Measurements from ENCODE around the gene SAMM50.

The SAMM50 gene

DNA sequence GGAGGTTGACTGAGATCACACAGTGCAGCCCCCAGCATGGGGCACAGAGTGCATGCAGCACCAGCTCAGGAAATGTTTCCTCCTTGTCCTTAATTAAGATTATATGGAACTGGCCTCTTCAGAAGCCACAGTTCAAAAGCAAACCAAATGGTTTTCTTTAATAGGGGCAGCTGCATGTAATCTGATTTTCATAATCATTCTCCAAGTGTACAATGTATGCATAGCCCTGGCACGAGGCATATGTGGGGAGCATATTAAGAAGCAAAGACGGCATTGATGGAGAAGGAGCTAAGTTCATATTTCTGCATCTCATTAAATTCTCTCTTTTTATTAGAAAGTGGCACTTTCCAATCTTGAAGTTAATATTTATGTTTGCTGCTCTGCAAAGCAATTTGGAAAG lies 59.0 kb downstream of the SAMM50 start:
- TF ChIP-seq RAD21 (IDR thresholded peaks at IDR 0.05; ENCODE audit: low read depth): no peak
- no peak for TF ChIP-seq NFIC (IDR thresholded peaks at IDR 0.05)
- no peak for TF ChIP-seq ZBTB7A (IDR thresholded peaks at IDR 0.05; ENCODE audit: low read depth)
- TF ChIP-seq TAF1 (IDR thresholded peaks at IDR 0.05; ENCODE audit: low read depth): no peak
- TF ChIP-seq, protein P1, sequence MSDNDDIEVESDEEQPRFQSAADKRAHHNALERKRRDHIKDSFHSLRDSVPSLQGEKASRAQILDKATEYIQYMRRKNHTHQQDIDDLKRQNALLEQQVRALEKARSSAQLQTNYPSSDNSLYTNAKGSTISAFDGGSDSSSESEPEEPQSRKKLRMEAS (IDR thresholded peaks at IDR 0.05): no peak
- TF ChIP-seq, protein P2, sequence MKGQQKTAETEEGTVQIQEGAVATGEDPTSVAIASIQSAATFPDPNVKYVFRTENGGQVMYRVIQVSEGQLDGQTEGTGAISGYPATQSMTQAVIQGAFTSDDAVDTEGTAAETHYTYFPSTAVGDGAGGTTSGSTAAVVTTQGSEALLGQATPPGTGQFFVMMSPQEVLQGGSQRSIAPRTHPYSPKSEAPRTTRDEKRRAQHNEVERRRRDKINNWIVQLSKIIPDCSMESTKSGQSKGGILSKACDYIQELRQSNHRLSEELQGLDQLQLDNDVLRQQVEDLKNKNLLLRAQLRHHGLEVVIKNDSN (IDR thresholded peaks at IDR 0.05): no peak
- TF ChIP-seq EGR1 (IDR thresholded peaks at IDR 0.05): no peak
- no peak for TF ChIP-seq TEAD4 (IDR thresholded peaks at IDR 0.05)
- TF ChIP-seq FOXM1 (IDR thresholded peaks at IDR 0.05; ENCODE audit: borderline replicate concordance, low read depth): no peak
- TF ChIP-seq, protein P3, sequence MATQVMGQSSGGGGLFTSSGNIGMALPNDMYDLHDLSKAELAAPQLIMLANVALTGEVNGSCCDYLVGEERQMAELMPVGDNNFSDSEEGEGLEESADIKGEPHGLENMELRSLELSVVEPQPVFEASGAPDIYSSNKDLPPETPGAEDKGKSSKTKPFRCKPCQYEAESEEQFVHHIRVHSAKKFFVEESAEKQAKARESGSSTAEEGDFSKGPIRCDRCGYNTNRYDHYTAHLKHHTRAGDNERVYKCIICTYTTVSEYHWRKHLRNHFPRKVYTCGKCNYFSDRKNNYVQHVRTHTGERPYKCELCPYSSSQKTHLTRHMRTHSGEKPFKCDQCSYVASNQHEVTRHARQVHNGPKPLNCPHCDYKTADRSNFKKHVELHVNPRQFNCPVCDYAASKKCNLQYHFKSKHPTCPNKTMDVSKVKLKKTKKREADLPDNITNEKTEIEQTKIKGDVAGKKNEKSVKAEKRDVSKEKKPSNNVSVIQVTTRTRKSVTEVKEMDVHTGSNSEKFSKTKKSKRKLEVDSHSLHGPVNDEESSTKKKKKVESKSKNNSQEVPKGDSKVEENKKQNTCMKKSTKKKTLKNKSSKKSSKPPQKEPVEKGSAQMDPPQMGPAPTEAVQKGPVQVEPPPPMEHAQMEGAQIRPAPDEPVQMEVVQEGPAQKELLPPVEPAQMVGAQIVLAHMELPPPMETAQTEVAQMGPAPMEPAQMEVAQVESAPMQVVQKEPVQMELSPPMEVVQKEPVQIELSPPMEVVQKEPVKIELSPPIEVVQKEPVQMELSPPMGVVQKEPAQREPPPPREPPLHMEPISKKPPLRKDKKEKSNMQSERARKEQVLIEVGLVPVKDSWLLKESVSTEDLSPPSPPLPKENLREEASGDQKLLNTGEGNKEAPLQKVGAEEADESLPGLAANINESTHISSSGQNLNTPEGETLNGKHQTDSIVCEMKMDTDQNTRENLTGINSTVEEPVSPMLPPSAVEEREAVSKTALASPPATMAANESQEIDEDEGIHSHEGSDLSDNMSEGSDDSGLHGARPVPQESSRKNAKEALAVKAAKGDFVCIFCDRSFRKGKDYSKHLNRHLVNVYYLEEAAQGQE (IDR thresholded peaks at IDR 0.05; ENCODE audit: low read depth): no peak
- TF ChIP-seq CEBPB (IDR thresholded peaks at IDR 0.05): no peak
- no peak for TF ChIP-seq YY1 (IDR thresholded peaks at IDR 0.05; ENCODE audit: low read depth)
- TF ChIP-seq CREB1 (IDR thresholded peaks at IDR 0.05; ENCODE audit: low read depth): no peak
- TF ChIP-seq EP300 (IDR thresholded peaks at IDR 0.05; ENCODE audit: borderline replicate concordance): no peak

DNA sequence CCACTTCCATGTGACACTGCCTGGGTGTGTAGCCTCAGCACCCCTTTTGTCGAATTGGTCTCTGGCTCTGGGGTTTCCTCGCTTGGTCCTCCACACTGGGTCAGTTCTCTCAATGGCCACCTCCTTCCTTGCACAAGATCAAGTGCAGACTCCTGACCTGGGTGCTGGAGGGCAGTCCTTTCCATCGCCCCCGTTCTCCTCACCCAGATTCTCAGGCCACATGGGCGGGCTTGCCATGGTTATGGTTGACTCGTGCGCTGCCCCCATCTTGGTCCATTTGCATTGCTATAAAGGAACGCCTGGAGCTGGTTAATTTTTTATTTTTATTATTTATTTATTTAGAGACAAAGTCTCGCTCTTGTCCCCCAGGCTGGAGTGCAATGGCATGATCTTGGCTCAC lies 63.4 kb downstream of the SAMM50 start:
- no peak for TF ChIP-seq ZBTB7A (IDR thresholded peaks at IDR 0.05; ENCODE audit: low read depth)
- TF ChIP-seq CEBPB (IDR thresholded peaks at IDR 0.05): no peak
- no peak for TF ChIP-seq TAF1 (IDR thresholded peaks at IDR 0.05; ENCODE audit: low read depth)
- no peak for TF ChIP-seq TCF12 (IDR thresholded peaks at IDR 0.05; ENCODE audit: low read depth)
- TF ChIP-seq EP300 (IDR thresholded peaks at IDR 0.05; ENCODE audit: borderline replicate concordance): no peak
- TF ChIP-seq, protein P2 (IDR thresholded peaks at IDR 0.05): no peak
- no peak for TF ChIP-seq NFIC (IDR thresholded peaks at IDR 0.05)
- TF ChIP-seq EGR1 (IDR thresholded peaks at IDR 0.05): no peak
- no peak for TF ChIP-seq FOXM1 (IDR thresholded peaks at IDR 0.05; ENCODE audit: borderline replicate concordance, low read depth)
- no peak for TF ChIP-seq TEAD4 (IDR thresholded peaks at IDR 0.05)
- TF ChIP-seq, protein P1 (IDR thresholded peaks at IDR 0.05): no peak
- TF ChIP-seq RAD21 (IDR thresholded peaks at IDR 0.05; ENCODE audit: low read depth): no peak
- TF ChIP-seq YY1 (IDR thresholded peaks at IDR 0.05; ENCODE audit: low read depth): no peak
- TF ChIP-seq, protein P3 (IDR thresholded peaks at IDR 0.05; ENCODE audit: low read depth): no peak
- no peak for TF ChIP-seq CREB1 (IDR thresholded peaks at IDR 0.05; ENCODE audit: low read depth)

DNA sequence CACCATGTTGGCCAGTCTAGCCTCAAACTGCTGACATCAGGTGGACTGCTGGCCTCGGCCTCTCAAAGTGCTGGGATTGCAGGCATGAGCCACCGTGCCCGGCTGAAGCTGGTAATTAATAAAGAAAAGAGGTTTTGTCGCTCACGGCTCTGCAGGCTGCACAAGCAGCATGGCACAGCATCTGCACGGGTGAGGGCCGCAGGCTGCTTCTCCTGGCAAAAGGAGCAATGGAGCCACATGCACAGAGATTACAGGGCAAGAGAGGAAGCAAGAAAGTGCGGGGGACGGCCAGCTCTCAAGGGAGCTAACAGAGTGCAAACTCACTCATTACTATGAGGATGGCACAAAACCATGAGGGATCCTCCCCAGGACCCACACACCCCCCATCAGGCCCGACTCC lies 64.2 kb downstream of the SAMM50 start:
- TF ChIP-seq RAD21 (IDR thresholded peaks at IDR 0.05; ENCODE audit: low read depth): no peak
- TF ChIP-seq TCF12 (IDR thresholded peaks at IDR 0.05; ENCODE audit: low read depth): no peak
- TF ChIP-seq, protein P1 (IDR thresholded peaks at IDR 0.05): no peak
- no peak for TF ChIP-seq TAF1 (IDR thresholded peaks at IDR 0.05; ENCODE audit: low read depth)
- TF ChIP-seq CREB1 (IDR thresholded peaks at IDR 0.05; ENCODE audit: low read depth): no peak
- TF ChIP-seq EGR1 (IDR thresholded peaks at IDR 0.05): no peak
- TF ChIP-seq, protein P2 (IDR thresholded peaks at IDR 0.05): no peak
- TF ChIP-seq CEBPB (IDR thresholded peaks at IDR 0.05): no peak
- no peak for TF ChIP-seq TEAD4 (IDR thresholded peaks at IDR 0.05)
- no peak for TF ChIP-seq YY1 (IDR thresholded peaks at IDR 0.05; ENCODE audit: low read depth)
- TF ChIP-seq EP300 (IDR thresholded peaks at IDR 0.05; ENCODE audit: borderline replicate concordance): no peak
- no peak for TF ChIP-seq FOXM1 (IDR thresholded peaks at IDR 0.05; ENCODE audit: borderline replicate concordance, low read depth)
- TF ChIP-seq, protein P3 (IDR thresholded peaks at IDR 0.05; ENCODE audit: low read depth): no peak
- no peak for TF ChIP-seq NFIC (IDR thresholded peaks at IDR 0.05)
- no peak for TF ChIP-seq ZBTB7A (IDR thresholded peaks at IDR 0.05; ENCODE audit: low read depth)

Data from Ishikawa (cell line).